Naive thymus-derived CD4-positive, alpha-beta T cell (primary cell): Measurements from ENCODE around the gene CDH4. TPM values are rescaled to one million over a fixed set of nuclear protein-coding genes. Genes with fewer than 3 reads are reported as not detected.

ENCODE experiments used
- ATAC-seq: fragments of 150-1000 bp; cut with Tn5 transposase; 2 replicates; pipeline ENCODE4 v1.10.0; 2021; ENCODE audit warnings: mild to moderate bottlenecking, moderate library complexity
- CTCF ChIA-PET: fragments of 350-600 bp; sonication (Branson Sonifier 250); formaldehyde crosslinking; loops from one replicate; lab custom pipeline; 2021; ENCODE audit warnings: antibody characterized with exemption; lab: Charles Lee
- POLR2A ChIA-PET: fragments of 350-600 bp; sonication (Branson Sonifier 250); formaldehyde crosslinking; loops from one replicate; lab custom pipeline; 2021; ENCODE audit warnings: antibody characterized with exemption, inconsistent platforms; lab: Charles Lee
- DNase-seq, 9 donors: peaks; one replicate each; pipeline versions ENCODE4 v3.0.0 to v3.0.0-alpha.2; 2020 to 2022; ENCODE audit warnings: mixed read lengths in 1 of 9
- H3K27ac ChIP-seq: one replicate; pipeline ENCODE4 v1.7.0; 2013; ENCODE audit warnings: mild to moderate bottlenecking, low read depth, low read length, moderate library complexity
- H3K27me3 ChIP-seq, 2 donors: one replicate each; pipeline ENCODE4 v1.7.0; 2013; ENCODE audit warnings: low read length in 2 of 2, mild to moderate bottlenecking in 2 of 2, moderate library complexity in 2 of 2; ENCODE audit not compliant: control insufficient read depth in 2 of 2, insufficient read depth in 2 of 2
- H3K36me3 ChIP-seq, 3 experiments: 1 replicate in 2 of 3; 2 replicates in 1 of 3; pipeline ENCODE4 v1.7.0; 2013; ENCODE audit warnings: low read length in 3 of 3, mild to moderate bottlenecking in 3 of 3, moderate library complexity in 1 of 3; ENCODE audit not compliant: insufficient read depth in 3 of 3, control insufficient read depth in 2 of 3
- H3K4me1 ChIP-seq, 2 donors: one replicate each; pipeline ENCODE4 v1.7.0; 2013; ENCODE audit warnings: low read length in 2 of 2, mild to moderate bottlenecking in 2 of 2, moderate library complexity in 1 of 2; ENCODE audit not compliant: control insufficient read depth in 2 of 2, insufficient read depth in 2 of 2
- H3K4me3 ChIP-seq: 2 replicates; pipeline ENCODE4 v1.7.0; 2013; ENCODE audit warnings: mild to moderate bottlenecking, low read length
- H3K9me3 ChIP-seq, 3 experiments: 1 replicate in 2 of 3; 2 replicates in 1 of 3; pipeline ENCODE4 v1.7.0; 2013; ENCODE audit warnings: low read length in 3 of 3; ENCODE audit not compliant: control insufficient read depth in 2 of 3
- H3K27ac Mint-ChIP-seq, 9 donors: one replicate each; pipeline ENCODE4 v1.8.0; 2020 to 2022; ENCODE audit warnings: mixed read lengths in 9 of 9, mild to moderate bottlenecking in 8 of 9, moderate library complexity in 5 of 9, inconsistent platforms in 2 of 9
- H3K27me3 Mint-ChIP-seq, 5 donors: one replicate each; pipeline ENCODE4 v1.8.0; 2021 to 2022; ENCODE audit warnings: mixed read lengths in 5 of 5, mild to moderate bottlenecking in 1 of 5
- H3K36me3 Mint-ChIP-seq, 5 donors: one replicate each; pipeline ENCODE4 v1.8.0; 2020 to 2022; ENCODE audit warnings: mixed read lengths in 5 of 5, mild to moderate bottlenecking in 3 of 5, inconsistent platforms in 1 of 5
- H3K4me1 Mint-ChIP-seq, 7 donors: one replicate each; pipeline ENCODE4 v1.8.0; 2020 to 2022; ENCODE audit warnings: mixed read lengths in 7 of 7, mild to moderate bottlenecking in 3 of 7, inconsistent platforms in 1 of 7
- H3K4me3 Mint-ChIP-seq, 10 donors: one replicate each; pipeline ENCODE4 v1.8.0; 2020 to 2022; ENCODE audit warnings: mild to moderate bottlenecking in 10 of 10, mixed read lengths in 10 of 10, moderate library complexity in 6 of 10, inconsistent platforms in 2 of 10
- H3K9me3 Mint-ChIP-seq, 11 donors: one replicate each; pipeline ENCODE4 v1.8.0; 2020 to 2022; ENCODE audit warnings: mixed read lengths in 11 of 11, mild to moderate bottlenecking in 4 of 11, inconsistent platforms in 1 of 11, moderate library complexity in 1 of 11
- intact Hi-C, 2 donors: fragments of 100-400 bp; cut with micrococcal nuclease; formaldehyde crosslinking; loops; one replicate each; pipeline ENCODE4 v1.15.1; 2023
- polyA plus RNA-seq, 2 donors: library from polyadenylated mRNA; unstranded; fragments of 300-500 nt; fragmentation: Illumina TruSeq; gene quantifications; one replicate each; pipeline ENCODE4 v1.2.3, GENCODE V29; 2021
- total RNA-seq, 6 experiments: library from RNA in 5 of 6; stranded (reverse) in 5 of 6; gene quantifications; 1 replicate in 5 of 6; 2 replicates in 1 of 6; pipeline ENCODE4 v1.2.3 and lab custom pipeline; 2021 to 2026

The CDH4 gene
- total and polyA plus RNA-seq, 7 experiments from 2014 or later, result 0.05 to 0.43 (median 0.14) TPM; not detected in 1

GRCh38 chr20:61284752-61285151 is 32.7 kb downstream of the CDH4 start:
- no peaks in the 10 kb centered on the region for H3K27me3 ChIP-seq
- no peaks in the 10 kb centered on the region for H3K4me1 ChIP-seq
- Mint-ChIP-seq H3K27me3 (no peaks in the 10 kb centered on the region), H3K27ac (no peak overlapping the region), H3K4me3 (no peak overlapping the region), H3K36me3 (peaks cover 0 to 3% (median 0%) of the 10 kb centered on the region in 5 donors), H3K4me1 (peaks cover 0 to 4% (median 0%) of the 10 kb centered on the region in 7 donors), H3K9me3 (peaks cover 0 to 9% (median 2%) of the 10 kb centered on the region in 11 donors)
- no peaks in the 10 kb centered on the region for H3K36me3 ChIP-seq
- no peak overlapping the region for H3K27ac ChIP-seq
- H3K9me3 ChIP-seq, result no peaks in the 10 kb centered on the region
- DNase-seq, result no peak
- no peak for ATAC-seq
- ChIA-PET CTCF (no interaction called here), POLR2A (no interaction called here)
- H3K4me3 ChIP-seq, result no peak overlapping the region
- intact Hi-C loops, result no loop called here

- Histone ChIP-seq H3K9me3 (no peaks in the 10 kb centered on the region), H3K4me1 (no peaks in the 10 kb centered on the region), H3K36me3 (no peaks in the 10 kb centered on the region), H3K27ac (no peak overlapping the region), H3K4me3 (no peak overlapping the region), H3K27me3 (no peaks in the 10 kb centered on the region)
- ATAC-seq, result no peak
- ChIA-PET CTCF (no interaction called here), POLR2A (no interaction called here)
- intact Hi-C loops, result no loop called here
- Mint-ChIP-seq H3K27ac (no peak overlapping the region), H3K4me1 (peaks cover 0 to 4% (median 0%) of the 10 kb centered on the region in 7 donors), H3K9me3 (peaks cover 0 to 9% (median 2%) of the 10 kb centered on the region in 11 donors), H3K36me3 (peaks cover 0 to 3% (median 0%) of the 10 kb centered on the region in 5 donors), H3K4me3 (no peak overlapping the region), H3K27me3 (no peaks in the 10 kb centered on the region)
- no peak for DNase-seq
These were observed 33.1 kb downstream of the CDH4 start for GRCh38 chr20:61285152-61285645.

- ATAC-seq, result no peak
- ChIA-PET POLR2A (no interaction called here), CTCF (no interaction called here)
- Histone ChIP-seq H3K9me3 (no peaks in the 10 kb centered on the region), H3K27ac (no peak overlapping the region), H3K4me1 (no peaks in the 10 kb centered on the region), H3K36me3 (no peaks in the 10 kb centered on the region), H3K27me3 (no peaks in the 10 kb centered on the region), H3K4me3 (no peak overlapping the region)
- peaks cover 0 to 9% (median 2%) of the 10 kb centered on the region in 11 donors for H3K9me3 Mint-ChIP-seq
- H3K27ac Mint-ChIP-seq, result no peak overlapping the region
- no peaks in the 10 kb centered on the region for H3K27me3 Mint-ChIP-seq
- intact Hi-C loops, result no loop called here
- peaks cover 0 to 3% (median 0%) of the 10 kb centered on the region in 5 donors for H3K36me3 Mint-ChIP-seq
- no peak overlapping the region for H3K4me3 Mint-ChIP-seq
- DNase-seq, result no peak
- H3K4me1 Mint-ChIP-seq, result peaks cover 0 to 4% (median 0%) of the 10 kb centered on the region in 7 donors
These were observed 33.6 kb downstream of the CDH4 start for GRCh38 chr20:61285691-61286090.

DNA sequence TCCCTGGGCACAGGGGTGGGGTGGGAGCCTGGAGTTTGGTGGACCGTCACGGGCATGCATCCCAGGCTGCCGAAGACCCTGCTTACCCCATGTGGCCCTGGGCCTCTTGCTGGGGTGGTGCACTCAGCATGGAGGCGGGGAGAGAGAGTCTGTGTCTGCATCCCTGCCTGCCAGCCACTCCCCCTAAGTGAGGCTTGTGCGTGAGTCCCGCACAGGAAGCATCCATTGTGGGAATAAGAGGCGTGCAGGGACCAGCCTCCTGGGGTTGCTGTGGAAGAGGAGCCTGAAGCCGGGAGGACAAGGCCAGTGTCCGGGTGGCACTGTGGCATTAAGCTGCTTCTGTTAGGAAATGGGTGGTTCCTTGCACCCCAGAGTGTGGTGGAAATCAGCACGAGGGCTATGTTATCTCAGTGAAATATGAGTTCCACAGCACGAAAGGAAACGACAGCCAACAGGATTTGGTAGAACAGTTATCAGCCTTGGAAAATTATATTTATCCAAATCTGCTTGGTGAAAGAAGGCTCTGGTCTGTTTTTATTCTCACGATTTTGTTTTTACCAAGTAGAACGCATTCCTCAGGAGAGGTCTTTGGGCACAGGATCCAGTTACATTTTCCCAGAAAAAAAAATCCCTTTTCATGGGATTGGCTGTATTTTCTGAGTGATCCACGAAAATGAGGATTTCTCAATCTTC is 35.7 kb downstream of the CDH4 start:
- H3K4me1 Mint-ChIP-seq, result peaks cover 0 to under 1% (median 0%) of the 10 kb centered on the region in 7 donors
- H3K27ac ChIP-seq, result no peak overlapping the region
- no peaks in the 10 kb centered on the region for H3K36me3 Mint-ChIP-seq
- DNase-seq (no peak), ATAC-seq (no peak)
- no peaks in the 10 kb centered on the region for H3K27me3 Mint-ChIP-seq
- no peak overlapping the region for H3K4me3 ChIP-seq
- ChIA-PET POLR2A (no interaction called here), CTCF (no interaction called here)
- H3K9me3 ChIP-seq, result no peaks in the 10 kb centered on the region
- H3K27me3 ChIP-seq, result no peaks in the 10 kb centered on the region
- intact Hi-C loops, result no loop called here
- H3K36me3 ChIP-seq, result no peaks in the 10 kb centered on the region
- no peak overlapping the region for H3K4me3 Mint-ChIP-seq
- peaks cover 0 to 5% (median 0%) of the 10 kb centered on the region in 11 donors for H3K9me3 Mint-ChIP-seq
- H3K27ac Mint-ChIP-seq, result no peak overlapping the region
- H3K4me1 ChIP-seq, result no peaks in the 10 kb centered on the region

DNA sequence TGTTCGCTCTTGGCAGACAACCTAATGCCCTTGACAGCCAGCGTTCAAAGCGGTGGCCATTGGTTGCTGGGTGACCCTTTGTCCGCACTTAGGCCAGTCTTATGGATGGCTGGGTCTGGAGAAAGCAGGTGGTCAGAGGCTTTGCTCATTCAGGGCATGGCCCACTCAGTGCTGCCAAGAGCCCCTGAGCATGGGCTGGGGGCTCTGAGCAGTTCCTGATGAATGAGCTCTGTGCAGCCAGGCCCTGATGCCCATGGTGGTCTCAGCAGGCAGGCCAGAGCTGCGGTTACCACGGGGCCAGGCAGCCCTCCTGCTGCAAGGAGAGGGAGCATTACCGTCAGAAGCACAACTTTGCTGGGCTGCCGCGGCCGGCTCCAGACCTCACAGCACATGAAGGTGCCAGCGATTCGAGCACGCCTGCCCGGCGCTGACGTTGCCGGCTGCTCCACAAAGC is 36.3 kb downstream of the CDH4 start:
- ChIA-PET CTCF (no interaction called here), POLR2A (no interaction called here)
- H3K4me1 Mint-ChIP-seq, result no peaks in the 10 kb centered on the region
- no peaks in the 10 kb centered on the region for H3K36me3 ChIP-seq
- ATAC-seq (no peak), DNase-seq (no peak)
- H3K27ac ChIP-seq, result no peak overlapping the region
- H3K9me3 Mint-ChIP-seq, result peaks cover 0 to 5% (median 0%) of the 10 kb centered on the region in 11 donors
- intact Hi-C loops, result no loop called here
- no peaks in the 10 kb centered on the region for H3K9me3 ChIP-seq
- H3K4me3 Mint-ChIP-seq, result no peak overlapping the region
- H3K27me3 Mint-ChIP-seq, result peaks cover 0 to 6% (median 0%) of the 10 kb centered on the region in 5 donors
- no peaks in the 10 kb centered on the region for H3K27me3 ChIP-seq
- no peak overlapping the region for H3K4me3 ChIP-seq
- no peak overlapping the region for H3K27ac Mint-ChIP-seq
- no peaks in the 10 kb centered on the region for H3K36me3 Mint-ChIP-seq
- H3K4me1 ChIP-seq, result no peaks in the 10 kb centered on the region

DNA sequence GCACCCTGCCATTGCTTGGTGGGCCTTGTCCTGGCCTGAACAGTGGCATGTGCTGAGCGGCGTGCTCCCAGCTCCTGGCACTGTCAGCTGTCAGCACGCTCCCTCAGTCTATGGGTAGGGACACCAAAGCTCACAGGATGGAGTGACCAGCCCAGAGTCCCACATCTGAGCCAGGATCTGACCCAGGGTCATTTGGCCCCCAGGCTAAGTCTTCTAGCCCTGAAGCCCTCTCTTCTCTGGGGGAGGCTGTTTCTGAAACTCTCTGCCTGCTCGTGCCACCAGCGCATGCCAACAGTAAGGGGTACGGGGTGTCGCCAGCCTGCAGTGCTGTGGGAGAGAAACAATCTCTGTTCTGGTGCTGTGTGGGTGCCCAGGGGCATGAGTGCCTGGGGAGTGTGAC is 37.1 kb downstream of the CDH4 start:
- intact Hi-C loops, result no loop called here
- no peaks in the 10 kb centered on the region for H3K36me3 ChIP-seq

GRCh38 chr20:61290721-61291120 is 38.7 kb downstream of the CDH4 start:
- Mint-ChIP-seq H3K9me3 (peaks cover 0 to 5% (median 0%) of the 10 kb centered on the region in 11 donors), H3K4me1 (no peaks in the 10 kb centered on the region), H3K4me3 (no peak overlapping the region), H3K27me3 (peaks cover 0 to 9% (median 0%) of the 10 kb centered on the region in 5 donors), H3K36me3 (no peaks in the 10 kb centered on the region), H3K27ac (no peak overlapping the region)
- no peak overlapping the region for H3K27ac ChIP-seq
- no peak overlapping the region for H3K4me3 ChIP-seq
- ChIA-PET CTCF (no interaction called here), POLR2A (no interaction called here)
- intact Hi-C loops, result no loop called here
- no peaks in the 10 kb centered on the region for H3K9me3 ChIP-seq
- DNase-seq (no peak), ATAC-seq (no peak)
- no peaks in the 10 kb centered on the region for H3K36me3 ChIP-seq
- H3K27me3 ChIP-seq, result no peaks in the 10 kb centered on the region
- no peaks in the 10 kb centered on the region for H3K4me1 ChIP-seq

More for the DNA sequence above, 37.1 kb downstream of the CDH4 start:
- DNase-seq (no peak), ATAC-seq (no peak)
- no peaks in the 10 kb centered on the region for H3K4me1 ChIP-seq
- Mint-ChIP-seq H3K36me3 (no peaks in the 10 kb centered on the region), H3K9me3 (peaks cover 0 to 5% (median 0%) of the 10 kb centered on the region in 11 donors), H3K27me3 (peaks cover 0 to 9% (median 0%) of the 10 kb centered on the region in 5 donors), H3K27ac (no peak overlapping the region), H3K4me3 (no peak overlapping the region), H3K4me1 (no peaks in the 10 kb centered on the region)
- ChIA-PET CTCF (no interaction called here), POLR2A (no interaction called here)
- no peak overlapping the region for H3K27ac ChIP-seq
- H3K4me3 ChIP-seq, result no peak overlapping the region
- no peaks in the 10 kb centered on the region for H3K9me3 ChIP-seq
- no peaks in the 10 kb centered on the region for H3K27me3 ChIP-seq
